Skeletal muscle satellite cell (primary cell): ENCODE data around the gene NPAS3.

Experiments
- H3K27me3 ChIP-seq: 2 replicates; pipeline ENCODE4 v1.7.0; 2013; ENCODE audit warnings: low read length; ENCODE audit not compliant: control insufficient read depth, insufficient read depth
- H3K36me3 ChIP-seq: 2 replicates; pipeline ENCODE4 v1.7.0; 2013; ENCODE audit warnings: mild to moderate bottlenecking, control low read depth, low read length; ENCODE audit not compliant: insufficient read depth
- H3K4me1 ChIP-seq: 2 replicates; pipeline ENCODE4 v1.7.0; 2013; ENCODE audit warnings: low read length; ENCODE audit not compliant: control insufficient read depth, insufficient read depth
- H3K4me2 ChIP-seq: 2 replicates; pipeline ENCODE4 v1.7.0; 2013; ENCODE audit warnings: mild to moderate bottlenecking, low read length
- H3K4me3 ChIP-seq: 2 replicates; pipeline ENCODE4 v1.7.0; 2013; ENCODE audit warnings: low read length
- H3K9ac ChIP-seq: 2 replicates; pipeline ENCODE4 v1.7.0; 2013; ENCODE audit warnings: mild to moderate bottlenecking, low read depth, low read length, moderate library complexity
- H3K9me3 ChIP-seq: replicated peaks from 2 replicates; pipeline ENCODE4 v1.7.0; 2013; ENCODE audit warnings: mild to moderate bottlenecking, control low read depth, low read length

NPAS3 gene

GRCh38 chr14:33534104-33534503, 595.4 kb downstream of the NPAS3 start:
- Histone ChIP-seq H3K4me2 (no peak overlapping the region), H3K4me3 (no peak overlapping the region), H3K36me3 (no peaks in the 10 kb centered on the region), H3K4me1 (no peaks in the 10 kb centered on the region), H3K9me3 (no peaks in the 10 kb centered on the region), H3K9ac (no peak overlapping the region), H3K27me3 (peaks cover 5% of the 10 kb centered on the region)

DNA sequence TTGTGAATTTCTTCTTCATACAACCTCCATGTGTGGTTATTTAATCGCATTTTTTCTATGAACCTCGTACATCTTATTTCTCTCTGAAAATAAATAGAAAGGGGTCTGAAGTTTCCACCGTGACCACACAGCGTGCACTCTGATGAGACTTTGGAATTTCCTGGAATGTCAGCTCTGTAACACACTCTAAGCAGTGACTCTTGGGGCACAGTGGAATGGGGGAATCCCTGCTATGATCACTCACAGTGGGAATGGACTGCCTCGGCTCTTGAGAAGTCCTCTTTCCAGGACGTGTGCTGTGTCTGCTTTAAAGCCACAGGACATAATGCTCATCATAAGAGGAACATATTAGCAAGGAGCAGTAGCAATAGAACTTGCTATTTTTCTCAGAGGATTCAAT, 596.0 kb downstream of the NPAS3 start:
- no peaks in the 10 kb centered on the region for H3K4me1 ChIP-seq
- H3K4me2 ChIP-seq = no peak overlapping the region
- H3K9ac ChIP-seq = no peak overlapping the region
- no peaks in the 10 kb centered on the region for H3K36me3 ChIP-seq
- no peaks in the 10 kb centered on the region for H3K9me3 ChIP-seq
- H3K4me3 ChIP-seq = no peak overlapping the region
- H3K27me3 ChIP-seq = peaks cover under 1% of the 10 kb centered on the region

- Histone ChIP-seq H3K4me1 (no peaks in the 10 kb centered on the region), H3K27me3 (no peaks in the 10 kb centered on the region), H3K4me2 (no peak overlapping the region), H3K9ac (no peak overlapping the region), H3K9me3 (no peaks in the 10 kb centered on the region), H3K4me3 (no peak overlapping the region), H3K36me3 (no peaks in the 10 kb centered on the region)
These were observed 601.3 kb downstream of the NPAS3 start for GRCh38 chr14:33539918-33540357.

DNA sequence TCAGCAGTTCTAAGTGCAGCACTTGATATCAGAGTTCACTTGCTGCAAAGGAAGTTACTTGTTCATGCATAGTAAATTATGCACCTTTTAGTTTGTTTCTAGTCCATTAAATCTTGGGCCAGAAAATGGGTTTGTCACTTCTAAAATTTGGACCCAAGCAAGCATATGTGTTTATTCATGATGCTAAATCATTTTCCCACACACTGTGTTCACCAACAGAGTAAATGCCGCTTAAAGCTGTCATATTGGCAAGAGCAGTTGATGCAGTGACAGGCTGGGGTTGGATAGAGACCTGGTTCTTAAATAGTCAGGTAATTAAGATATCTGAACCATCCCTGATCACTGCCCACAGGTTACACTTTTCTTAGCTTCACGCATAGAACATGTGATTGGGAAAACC, 602.5 kb downstream of the NPAS3 start:
- Histone ChIP-seq H3K9me3 (no peaks in the 10 kb centered on the region), H3K4me3 (no peak overlapping the region), H3K27me3 (no peaks in the 10 kb centered on the region), H3K36me3 (no peaks in the 10 kb centered on the region), H3K4me2 (no peak overlapping the region), H3K4me1 (no peaks in the 10 kb centered on the region), H3K9ac (no peak overlapping the region)

GRCh38 chr14:33542338-33543287, 603.9 kb downstream of the NPAS3 start:
- H3K4me1 ChIP-seq = no peaks in the 10 kb centered on the region

GRCh38 chr14:33545696-33546095, 607.0 kb downstream of the NPAS3 start:
- Histone ChIP-seq H3K4me1 (no peaks in the 10 kb centered on the region), H3K27me3 (no peaks in the 10 kb centered on the region), H3K36me3 (no peaks in the 10 kb centered on the region), H3K9ac (no peak overlapping the region), H3K9me3 (no peaks in the 10 kb centered on the region), H3K4me3 (no peak overlapping the region), H3K4me2 (no peak overlapping the region)

More at GRCh38 chr14:33542338-33543287, 603.9 kb downstream of the NPAS3 start:
- Histone ChIP-seq H3K9me3 (no peaks in the 10 kb centered on the region), H3K27me3 (no peaks in the 10 kb centered on the region), H3K4me3 (no peak overlapping the region), H3K36me3 (no peaks in the 10 kb centered on the region), H3K4me2 (no peak overlapping the region), H3K9ac (no peak overlapping the region)

GRCh38 chr14:33548606-33549005, 609.9 kb downstream of the NPAS3 start:
- H3K36me3 ChIP-seq = no peaks in the 10 kb centered on the region
- H3K27me3 ChIP-seq = no peaks in the 10 kb centered on the region
- no peaks in the 10 kb centered on the region for H3K9me3 ChIP-seq
- H3K4me1 ChIP-seq = no peaks in the 10 kb centered on the region
- no peak overlapping the region for H3K4me3 ChIP-seq
- no peak overlapping the region for H3K4me2 ChIP-seq
- H3K9ac ChIP-seq = no peak overlapping the region

GRCh38 chr14:33551963-33552362, 613.3 kb downstream of the NPAS3 start:
- Histone ChIP-seq H3K9ac (no peak overlapping the region), H3K4me3 (no peak overlapping the region), H3K9me3 (no peaks in the 10 kb centered on the region), H3K4me2 (no peak overlapping the region), H3K27me3 (no peaks in the 10 kb centered on the region), H3K36me3 (no peaks in the 10 kb centered on the region), H3K4me1 (peaks cover 16% of the 10 kb centered on the region)

DNA sequence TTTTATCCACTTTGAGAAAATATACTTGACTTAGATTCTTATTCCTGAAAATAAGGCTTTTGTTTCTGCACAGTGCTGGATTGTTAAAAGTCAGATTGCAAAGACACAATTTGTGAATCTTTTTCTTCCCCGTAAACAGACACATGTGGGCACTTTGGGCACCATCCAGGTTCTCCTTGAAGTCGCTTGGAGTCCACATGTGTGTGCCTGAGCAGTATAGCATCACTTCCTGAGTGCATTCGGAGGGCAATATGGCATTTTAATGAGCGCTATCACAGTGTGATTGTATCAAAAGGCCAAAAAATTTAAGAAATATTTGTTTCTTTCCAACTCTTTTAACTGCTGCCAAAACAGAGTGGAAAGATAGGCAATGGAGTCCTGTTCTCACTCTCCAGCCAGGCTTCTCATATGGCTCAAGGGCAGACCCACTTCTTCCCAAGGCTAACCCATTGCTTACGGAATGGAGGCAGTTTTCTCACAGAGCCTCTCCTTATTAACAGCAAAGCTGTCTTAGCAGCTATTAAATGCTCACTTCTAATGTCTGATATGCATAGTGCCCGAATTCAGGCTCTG, 615.1 kb downstream of the NPAS3 start:
- H3K4me2 ChIP-seq = no peak overlapping the region
- H3K9ac ChIP-seq = no peak overlapping the region
- H3K4me1 ChIP-seq = peaks cover 19% of the 10 kb centered on the region
- no peaks in the 10 kb centered on the region for H3K36me3 ChIP-seq
- no peak overlapping the region for H3K4me3 ChIP-seq
- H3K9me3 ChIP-seq = no peaks in the 10 kb centered on the region
- H3K27me3 ChIP-seq = no peaks in the 10 kb centered on the region

- Histone ChIP-seq H3K4me2 (no peak overlapping the region), H3K36me3 (no peaks in the 10 kb centered on the region), H3K9me3 (no peaks in the 10 kb centered on the region), H3K4me1 (peaks cover 19% of the 10 kb centered on the region), H3K9ac (no peak overlapping the region), H3K4me3 (no peak overlapping the region), H3K27me3 (no peaks in the 10 kb centered on the region)
These were observed 616.3 kb downstream of the NPAS3 start for GRCh38 chr14:33554988-33555387.

DNA sequence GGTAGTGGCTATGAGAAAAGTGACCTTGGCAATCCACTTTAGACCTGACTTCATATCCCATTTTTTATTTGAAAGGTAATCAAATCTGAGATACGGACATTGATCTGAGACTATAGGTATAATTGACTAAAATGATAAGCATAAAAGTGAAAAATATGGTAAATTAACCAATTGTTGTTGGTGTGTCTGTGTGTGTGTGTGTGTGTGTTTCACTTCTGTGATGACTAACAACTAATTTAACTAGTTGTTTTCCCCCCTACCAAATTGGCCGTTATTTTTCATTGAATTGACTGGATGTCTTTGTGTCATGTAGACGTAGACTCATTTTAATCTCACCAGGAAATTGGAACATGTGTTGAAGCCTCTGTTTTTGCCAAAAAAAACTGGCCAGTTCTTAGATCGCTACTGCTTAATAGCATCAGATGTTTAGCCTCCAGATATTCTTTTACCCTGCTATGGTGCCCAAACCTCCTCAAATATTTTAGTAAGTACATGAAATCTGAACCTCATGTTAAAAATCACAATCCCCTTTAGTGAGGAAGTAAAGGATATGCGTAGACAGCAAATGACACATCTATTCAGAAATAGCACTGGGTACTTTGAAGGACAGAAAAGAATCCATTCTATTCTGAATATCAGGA, 617.2 kb downstream of the NPAS3 start:
- Histone ChIP-seq H3K9me3 (no peaks in the 10 kb centered on the region), H3K9ac (no peak overlapping the region), H3K27me3 (no peaks in the 10 kb centered on the region), H3K4me1 (peaks cover 19% of the 10 kb centered on the region), H3K4me3 (no peak overlapping the region), H3K4me2 (peak overlapping the region; percentile 8), H3K36me3 (no peaks in the 10 kb centered on the region)
